NCI-H2081 treated with DMSO at 0.1 percent for 48 hours (cell line): ENCODE measurements around the gene CTDSPL.
"Not testable (repeated sequence)": the region's sequence is repeated elsewhere in the genome, so short reads cannot be mapped to it uniquely, and the experiment has no call there.

Experiments used
- DNase-seq: peaks from one replicate; lab custom pipeline; 2025; lab: John Stamatoyannopoulos, UW

The CTDSPL gene

GRCh38 chr3:38019658-38020341, 158.1 kb downstream of the CTDSPL start:
- no peak for DNase-seq

GRCh38 chr3:38020342-38020726, 158.7 kb downstream of the CTDSPL start:
- DNase-seq, result no peak

DNA sequence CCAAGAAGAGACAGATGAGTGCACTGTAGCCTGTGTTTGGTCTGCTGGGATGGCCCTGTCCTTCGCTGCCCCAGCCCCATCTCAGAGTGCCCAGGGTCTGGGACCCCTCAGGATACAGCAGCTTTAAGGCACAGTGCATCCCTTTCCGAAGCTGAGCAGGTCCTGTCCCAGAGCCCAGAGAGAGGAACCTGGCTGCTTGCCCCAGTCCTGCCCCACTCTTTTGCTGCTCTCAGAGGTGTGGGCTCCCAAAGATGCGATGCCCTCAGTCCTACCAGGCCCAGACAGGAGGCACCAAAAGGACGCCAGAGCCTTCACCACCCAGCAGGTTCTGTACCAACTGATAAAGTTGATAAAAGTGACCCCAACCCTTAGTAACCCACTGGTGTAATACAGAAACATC, 159.5 kb downstream of the CTDSPL start:
- no peak for DNase-seq

GRCh38 chr3:38022301-38022700, 160.6 kb downstream of the CTDSPL start:
- no peak for DNase-seq

DNA sequence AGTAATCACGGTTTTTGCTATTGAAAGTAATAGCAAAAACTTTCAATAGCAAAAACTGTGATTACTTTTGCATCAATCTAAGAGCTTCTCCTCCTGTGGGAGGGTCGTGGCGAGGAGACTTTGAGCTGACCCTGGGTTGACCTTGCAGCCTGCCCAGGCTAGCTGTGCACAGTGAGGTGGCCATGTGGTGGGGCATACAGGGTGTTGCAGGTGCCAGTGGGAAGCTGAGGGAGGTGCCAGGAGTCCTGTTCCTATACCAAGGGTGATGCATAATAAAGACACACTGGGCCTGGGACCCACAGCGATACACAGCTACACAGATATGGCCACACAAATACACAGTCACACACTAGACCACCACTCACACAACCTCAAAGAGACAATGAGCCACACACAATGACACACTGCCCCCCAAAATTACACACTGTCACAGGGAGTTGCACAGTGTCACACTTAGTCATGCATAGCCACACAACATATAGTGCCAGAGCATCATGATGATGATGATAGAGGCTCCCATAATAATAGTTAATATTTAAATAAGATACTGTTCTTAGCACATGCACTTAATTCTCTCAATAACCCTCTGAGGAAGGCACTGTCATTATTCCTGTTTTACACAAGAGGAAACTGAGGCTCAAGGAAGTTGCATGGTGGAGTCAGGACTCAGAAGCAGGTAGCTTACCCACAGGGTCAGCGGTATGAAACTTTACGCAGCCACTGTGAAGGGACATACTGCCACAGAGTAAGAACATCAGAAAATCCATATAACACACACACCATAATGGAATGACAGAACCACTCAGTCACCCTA, 161.4 kb downstream of the CTDSPL start:
- DNase-seq, result no peak

- no peak for DNase-seq
Measured at GRCh38 chr3:38026856-38027255, 165.2 kb downstream of the CTDSPL start.

- no peak for DNase-seq
Measured at GRCh38 chr3:38027466-38028465, 166.1 kb downstream of the CTDSPL start.

GRCh38 chr3:38028621-38029361, 167.1 kb downstream of the CTDSPL start:
- no peak for DNase-seq

DNA sequence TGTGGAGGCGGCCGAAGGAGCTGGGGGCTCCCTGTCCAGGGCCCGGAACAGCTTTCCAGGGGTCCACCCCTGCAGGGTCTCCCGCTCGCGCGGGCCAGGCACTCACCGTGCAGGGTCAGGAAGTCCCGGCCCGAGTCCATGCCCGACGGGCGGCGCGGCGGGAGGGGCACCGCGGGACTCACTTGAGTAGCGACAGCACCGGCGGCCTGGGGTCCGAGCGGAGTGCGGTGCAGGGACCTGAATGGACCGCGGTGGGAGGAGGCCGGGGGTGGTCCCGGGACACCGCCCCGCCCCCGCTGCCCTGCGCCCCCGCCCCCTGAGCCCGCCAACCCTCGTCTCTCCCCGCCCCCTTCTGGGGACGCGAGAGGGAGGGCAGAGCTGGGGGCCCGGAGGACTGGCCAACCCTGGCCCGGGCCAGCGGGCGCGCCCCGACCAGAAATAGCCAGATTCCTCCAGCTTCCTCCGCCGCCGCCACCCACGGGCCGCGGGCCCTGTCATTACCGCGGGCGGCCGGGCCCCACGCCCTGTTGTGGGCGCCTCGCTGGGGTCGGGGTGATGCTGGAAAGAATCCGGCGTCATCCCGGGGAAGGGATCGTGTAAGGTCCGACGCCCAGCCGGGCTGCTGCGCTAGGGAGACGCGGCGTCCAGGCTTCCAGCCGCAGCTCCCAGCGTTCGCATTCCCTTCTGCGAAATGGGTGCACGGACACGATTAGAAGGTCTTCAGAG, 167.9 kb downstream of the CTDSPL start, which contains the start of gene PLCD1:
Gene PLCD1 (minus strand): TSS at position 243 of the 726 bp plus-strand sequence. CDS start 103 bp downstream, at position 140.
- DNase-seq, result no peak

DNA sequence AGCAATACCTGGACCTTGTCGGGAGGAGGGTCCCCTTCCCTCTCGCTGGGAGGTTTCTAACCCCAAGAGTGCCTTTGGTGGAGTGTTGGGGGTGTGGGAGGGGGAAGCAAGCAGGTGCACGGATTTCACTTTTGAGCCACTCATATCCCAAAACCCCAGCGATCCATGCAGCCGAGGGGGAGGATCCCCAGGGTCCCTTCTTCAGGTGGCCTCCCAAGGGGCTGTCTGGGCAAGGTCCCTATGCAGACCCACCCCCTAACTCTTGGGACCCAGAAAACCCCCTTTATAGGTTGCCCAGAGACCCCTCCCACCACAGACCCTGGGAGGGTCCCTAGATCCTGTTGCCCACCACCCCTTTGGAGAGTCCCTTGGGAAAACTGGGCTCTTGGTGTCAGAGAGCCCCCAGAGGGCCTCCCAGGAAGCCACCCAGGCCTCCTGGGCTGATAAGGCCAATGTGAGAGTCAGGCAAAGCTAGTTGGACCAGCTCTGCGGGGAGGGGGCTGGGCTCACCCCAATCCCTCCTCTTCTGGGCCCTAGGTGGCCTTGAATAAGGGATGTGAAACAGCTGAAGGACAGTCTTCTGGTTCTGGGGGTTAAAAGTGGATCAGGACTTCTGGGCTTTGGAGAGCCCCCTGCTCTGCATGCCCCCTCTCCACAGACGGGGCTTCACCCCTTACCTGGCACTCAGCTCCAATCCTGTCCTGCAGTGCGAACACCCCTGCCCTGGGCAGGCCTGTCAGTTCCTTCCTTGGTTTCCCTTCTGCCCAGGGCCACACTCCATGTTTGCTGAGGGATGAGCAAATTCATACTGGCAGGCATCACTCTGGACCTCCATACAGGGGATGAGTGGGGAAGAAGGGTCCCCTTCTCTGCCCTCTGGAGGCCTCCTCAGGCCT, 168.7 kb downstream of the CTDSPL start:
- DNase-seq, result no peak

DNA sequence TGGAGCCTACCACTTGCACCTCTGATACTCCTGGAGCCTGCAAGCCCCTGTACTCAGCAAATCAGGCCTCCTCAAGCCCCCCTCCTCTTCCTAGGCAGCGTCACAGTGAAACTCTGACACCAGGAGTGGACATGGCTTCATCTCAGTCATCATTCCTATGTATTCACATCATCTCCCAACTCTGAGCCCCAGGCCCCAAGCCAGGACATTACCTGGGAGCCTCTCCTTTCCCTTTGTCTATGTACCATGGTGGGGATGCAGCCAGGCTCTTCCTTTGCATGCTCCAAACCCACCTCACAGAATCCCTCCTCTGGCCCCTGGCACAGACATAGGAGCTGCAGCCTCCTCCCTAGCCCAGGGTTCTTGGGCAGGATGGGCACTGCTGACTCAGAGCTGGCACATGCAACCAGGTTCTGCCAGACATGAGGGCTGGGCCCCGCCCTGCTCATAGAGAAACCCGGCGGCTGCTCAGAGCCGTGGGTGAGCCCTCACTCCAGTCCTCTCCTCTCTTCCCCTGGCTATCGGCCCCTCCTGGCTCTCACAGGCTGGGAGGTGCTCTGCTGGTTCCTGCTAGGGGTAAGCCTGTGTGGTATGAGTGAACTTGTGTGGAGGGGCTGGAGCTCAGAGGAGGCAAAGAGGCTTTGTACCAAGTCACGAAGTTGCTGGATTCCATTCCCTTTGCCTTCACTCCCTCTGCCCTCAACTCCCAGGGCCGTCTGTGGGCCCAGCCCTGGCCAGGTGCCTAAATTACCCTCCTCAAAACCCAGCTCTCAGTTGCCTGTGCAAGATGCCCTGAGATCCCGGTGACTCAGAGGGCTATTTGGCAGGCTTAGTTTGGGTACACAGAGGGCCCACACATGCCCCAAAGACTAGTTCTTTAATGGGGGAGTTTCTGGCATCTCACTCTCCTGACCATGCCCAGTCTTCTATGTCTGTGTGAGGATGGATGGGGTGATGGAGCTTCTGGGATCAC, 169.6 kb downstream of the CTDSPL start:
- DNase-seq, result no peak

- no peak for DNase-seq
Measured at GRCh38 chr3:38032328-38032865, 170.7 kb downstream of the CTDSPL start.

DNA sequence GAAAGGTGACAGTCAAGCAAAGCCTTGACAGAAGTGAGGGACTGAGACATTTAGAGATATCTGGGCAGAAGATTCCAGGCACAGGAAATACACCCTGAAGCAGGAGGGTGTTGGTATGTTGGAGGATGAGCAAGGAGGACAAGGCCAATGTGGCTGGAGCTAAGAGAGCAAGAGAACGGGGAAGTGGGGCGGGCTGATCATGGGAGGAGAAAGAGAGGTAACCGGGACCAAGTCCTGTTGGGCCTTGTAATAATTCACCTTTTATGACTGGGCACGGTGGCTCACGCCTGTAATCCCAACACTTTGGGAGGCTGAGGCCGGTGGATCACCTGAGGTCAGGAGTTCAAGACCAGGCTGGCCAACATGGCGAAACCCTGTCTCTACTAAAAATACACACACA, 171.9 kb downstream of the CTDSPL start:
- DNase-seq, result not testable (repeated sequence)
